Smooth muscle cell (in vitro differentiated cells): Measurements from ENCODE around the gene NUMA1. TPM values are rescaled to one million over a fixed set of nuclear protein-coding genes. Genes with fewer than 3 reads are reported as not detected.

ENCODE experiments used
- DNase-seq: peaks from one replicate; lab custom pipeline; 2025; ENCODE audit not compliant: unreplicated experiment; lab: John Stamatoyannopoulos, UW
- H2AFZ ChIP-seq: fragments of 200-600 bp; sonication (generic); 2 replicates; pipeline ENCODE4 v1.6.0; 2016; ENCODE audit warnings: antibody characterized with exemption, low read depth, mild to moderate bottlenecking
- H3F3A ChIP-seq: fragments of 200-600 bp; sonication (generic); 2 replicates; pipeline ENCODE4 v1.6.0; 2017; ENCODE audit warnings: antibody characterized with exemption, low read depth
- H3K27ac ChIP-seq: fragments of 200-600 bp; sonication (generic); 2 replicates; pipeline ENCODE4 v1.5.1; 2016; ENCODE audit warnings: low read depth, mild to moderate bottlenecking
- H3K27me3 ChIP-seq: fragments of 200-600 bp; sonication (generic); 2 replicates; pipeline ENCODE4 v1.6.1; 2016; ENCODE audit warnings: low read depth, mild to moderate bottlenecking
- H3K36me3 ChIP-seq: fragments of 200-600 bp; sonication (generic); 2 replicates; pipeline ENCODE4 v1.5.1; 2016; ENCODE audit warnings: low read depth
- H3K4me1 ChIP-seq: fragments of 200-600 bp; sonication (generic); 2 replicates; pipeline ENCODE4 v1.5.1; 2016; ENCODE audit warnings: low read depth
- H3K4me2 ChIP-seq: fragments of 200-600 bp; sonication (generic); 2 replicates; pipeline ENCODE4 v1.6.0; 2016; ENCODE audit warnings: mild to moderate bottlenecking
- H3K4me3 ChIP-seq: fragments of 200-600 bp; sonication (generic); 2 replicates; pipeline ENCODE4 v1.5.1; 2016; ENCODE audit warnings: mild to moderate bottlenecking
- H3K79me2 ChIP-seq: fragments of 200-600 bp; sonication (generic); 2 replicates; pipeline ENCODE4 v1.6.0; 2016; ENCODE audit warnings: low read depth, mild to moderate bottlenecking
- H3K9ac ChIP-seq: fragments of 200-600 bp; sonication (generic); 2 replicates; pipeline ENCODE4 v1.6.0; 2016; ENCODE audit warnings: low read depth
- H3K9me3 ChIP-seq: fragments of 200-600 bp; sonication (generic); replicated peaks from 2 replicates; pipeline ENCODE4 v1.5.1; 2016; ENCODE audit warnings: low read depth
- H4K20me1 ChIP-seq: fragments of 200-600 bp; sonication (generic); 2 replicates; pipeline ENCODE4 v1.6.0; 2016; ENCODE audit warnings: low read depth
- WGBS: methylation state at CpG from one replicate; pipeline ENCODE4 v1.1.7; 2016; ENCODE audit warnings: low lambda C conversion rate; 5-methylcytosine and 5-hydroxymethylcytosine counted together
- polyA plus RNA-seq: library from polyadenylated mRNA; unstranded; fragments of >200 nt; fragmentation: Nextera tagmentation; extraction: Ambion mirVana; gene quantifications from 2 replicates; pipeline ENCODE4 v1.2.1, GENCODE V29; 2016
- total RNA-seq: library from RNA; depleted of rRNA; stranded (reverse); fragments of >200 nt; gene quantifications from 2 replicates; pipeline ENCODE4 v1.2.3, GENCODE V29; 2014
- TF ChIP-seq, protein P1 (sequence below): fragments of 200-600 bp; sonication (generic); IDR thresholded peaks from 2 replicates; pipeline ENCODE4 v1.5.1; 2017; ENCODE audit warnings: borderline replicate concordance, mild to moderate bottlenecking, antibody characterized with exemption; ENCODE audit not compliant: insufficient read depth, poor library complexity, severe bottlenecking

NUMA1 gene
- total and polyA plus RNA-seq, 2 experiments from 2014 or later, result 72.4 to 107 TPM

GRCh38 chr11:72001834-72002591 is 78.3 kb downstream of the NUMA1 start:
- TF ChIP-seq, protein P1, sequence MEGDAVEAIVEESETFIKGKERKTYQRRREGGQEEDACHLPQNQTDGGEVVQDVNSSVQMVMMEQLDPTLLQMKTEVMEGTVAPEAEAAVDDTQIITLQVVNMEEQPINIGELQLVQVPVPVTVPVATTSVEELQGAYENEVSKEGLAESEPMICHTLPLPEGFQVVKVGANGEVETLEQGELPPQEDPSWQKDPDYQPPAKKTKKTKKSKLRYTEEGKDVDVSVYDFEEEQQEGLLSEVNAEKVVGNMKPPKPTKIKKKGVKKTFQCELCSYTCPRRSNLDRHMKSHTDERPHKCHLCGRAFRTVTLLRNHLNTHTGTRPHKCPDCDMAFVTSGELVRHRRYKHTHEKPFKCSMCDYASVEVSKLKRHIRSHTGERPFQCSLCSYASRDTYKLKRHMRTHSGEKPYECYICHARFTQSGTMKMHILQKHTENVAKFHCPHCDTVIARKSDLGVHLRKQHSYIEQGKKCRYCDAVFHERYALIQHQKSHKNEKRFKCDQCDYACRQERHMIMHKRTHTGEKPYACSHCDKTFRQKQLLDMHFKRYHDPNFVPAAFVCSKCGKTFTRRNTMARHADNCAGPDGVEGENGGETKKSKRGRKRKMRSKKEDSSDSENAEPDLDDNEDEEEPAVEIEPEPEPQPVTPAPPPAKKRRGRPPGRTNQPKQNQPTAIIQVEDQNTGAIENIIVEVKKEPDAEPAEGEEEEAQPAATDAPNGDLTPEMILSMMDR, result no peak
- no peak for DNase-seq
- Histone ChIP-seq H2AFZ (no peak overlapping the region), H3K36me3 (no peaks in the 10 kb centered on the region), H3K9me3 (no peaks in the 10 kb centered on the region), H3K27ac (peak overlapping the region; percentile 7), H3K4me1 (no peaks in the 10 kb centered on the region), H3K9ac (no peak overlapping the region), H3K27me3 (no peaks in the 10 kb centered on the region), H3K79me2 (no peaks in the 10 kb centered on the region), H3F3A (peaks cover 33% of the 10 kb centered on the region), H3K4me3 (no peak overlapping the region), H3K4me2 (no peak overlapping the region), H4K20me1 (peaks cover 46% of the 10 kb centered on the region)
- 57% methylated on average over 10 of the region's 10 CpGs for WGBS

DNA sequence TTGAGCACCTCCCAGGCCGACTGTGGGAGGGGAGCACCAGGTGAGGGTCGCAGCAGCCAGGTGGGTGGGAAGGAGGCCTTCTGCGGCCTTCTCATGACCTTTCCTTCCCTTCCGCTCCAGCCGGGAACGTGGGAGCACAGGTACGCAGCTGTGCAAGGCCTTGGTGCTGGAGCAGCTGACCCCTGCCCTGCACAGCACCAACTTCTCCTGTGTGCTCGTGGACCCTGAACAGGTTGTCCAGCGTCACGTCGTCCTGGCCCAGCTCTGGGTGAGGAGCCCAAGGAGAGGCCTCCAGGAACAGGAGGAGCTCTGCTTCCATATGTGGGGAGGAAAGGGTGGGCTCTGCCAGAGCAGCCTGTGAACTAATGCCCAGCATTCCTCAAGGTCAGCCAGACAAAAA is 79.1 kb downstream of the NUMA1 start:
- H3K9me3 ChIP-seq, result no peaks in the 10 kb centered on the region
- no peaks in the 10 kb centered on the region for H3K79me2 ChIP-seq
- DNase-seq, result no peak
- H3K27ac ChIP-seq, result no peak overlapping the region
- no peaks in the 10 kb centered on the region for H3K27me3 ChIP-seq
- no peak overlapping the region for H2AFZ ChIP-seq
- H4K20me1 ChIP-seq, result peaks cover 39% of the 10 kb centered on the region
- TF ChIP-seq, protein P1, result no peak
- WGBS, result 94% methylated on average over 11 of the region's 11 CpGs
- no peak overlapping the region for H3K4me2 ChIP-seq
- H3K4me1 ChIP-seq, result no peaks in the 10 kb centered on the region
- peaks cover 26% of the 10 kb centered on the region for H3F3A ChIP-seq
- no peaks in the 10 kb centered on the region for H3K36me3 ChIP-seq
- no peak overlapping the region for H3K9ac ChIP-seq
- H3K4me3 ChIP-seq, result no peak overlapping the region

- Histone ChIP-seq H3K4me1 (no peaks in the 10 kb centered on the region), H4K20me1 (peaks cover 29% of the 10 kb centered on the region), H3K36me3 (no peaks in the 10 kb centered on the region), H2AFZ (no peak overlapping the region), H3F3A (peaks cover 19% of the 10 kb centered on the region), H3K27me3 (no peaks in the 10 kb centered on the region), H3K27ac (no peak overlapping the region), H3K9ac (no peak overlapping the region), H3K4me2 (no peak overlapping the region), H3K79me2 (no peaks in the 10 kb centered on the region), H3K9me3 (no peaks in the 10 kb centered on the region), H3K4me3 (no peak overlapping the region)
- TF ChIP-seq, protein P1, result no peak
- 98% methylated on average over 10 of the region's 10 CpGs for WGBS
- no peak for DNase-seq
Observed at GRCh38 chr11:72000202-72000867, 80.0 kb downstream of the NUMA1 start.
